ENCODE data around the gene NOXA1. TPM values are rescaled to one million over a fixed set of nuclear protein-coding genes. Genes with fewer than 3 reads are reported as not detected.

Gene NOXA1
- total and polyA plus RNA-seq, 9 of the 15 experiments (the other 6 are each of a cell fraction or from before 2014, with no cell fraction given), result 0.07 to 1.2 (median 0.20) TPM; not detected in 4

GRCh38 chr9:137394866-137395665, 28.1 kb upstream of the NOXA1 start:
- DNase-seq (ENCODE audit: extremely low read depth in 1 of 4, low spot score in 3 of 4) (peak in 1 of 4 experiments; percentile 40), FAIRE-seq (no peak), ATAC-seq (peak; percentile 54)
- Histone ChIP-seq H3K9me3 (replicated peaks; ENCODE audit: control insufficient read depth, insufficient read depth, low read depth, low read length) (no peaks in the 10 kb centered on the region; the same call in 1 of the 2 replicates), H3K9ac (ENCODE audit: insufficient read depth in 1 of 2, low read depth in 2 of 2, low read length in 2 of 2) (peak overlapping the region in 1 of 2 experiments; percentile 48; a peak in 1 of 4 replicates), H3K4me1 (replicated peaks in 1 of 2; ENCODE audit: control insufficient read depth in 2 of 2, insufficient read depth in 2 of 2, low read length in 2 of 2) (peaks cover 0 to 55% of the 10 kb centered on the region in 2 experiments; a peak in 2 of 5 replicates), H3K27me3 (ENCODE audit: control insufficient read depth in 2 of 2, insufficient read depth in 2 of 2, low read length in 2 of 2) (no peaks in the 10 kb centered on the region), H3K36me3 (ENCODE audit: control insufficient read depth, insufficient read depth, low read length) (no peaks in the 10 kb centered on the region), H3K9me1 (ENCODE audit: control insufficient read depth, insufficient read depth, low read length) (no peaks in the 10 kb centered on the region), H3K79me2 (ENCODE audit: control insufficient read depth, insufficient read depth, low read length) (no peaks in the 10 kb centered on the region), H4K20me1 (replicated peaks; ENCODE audit: control insufficient read depth, insufficient read depth, low read length) (no peaks in the 10 kb centered on the region), H3K4me3 (no peak overlapping the region), H2AFZ (ENCODE audit: low read depth, low read length) (no peak overlapping the region), H3K4me2 (ENCODE audit: insufficient read depth, low read length) (no peak overlapping the region), H3K27ac (ENCODE audit: extremely low read depth, low read depth, low read length) (no peak overlapping the region)
- ChIA-PET CTCF (ENCODE audit: low intra/inter-chr PET ratio) (no interaction called here), POLR2A (no interaction called here)
- intact Hi-C loops (cut with micrococcal nuclease) (no loop called here), in situ Hi-C loops (cut with MboI) (no loop called here)
- BruUV-seq (replicated peaks), result no TSS peak
- 87% methylated on average over 18 of the region's 36 CpGs for WGBS (ENCODE audit: insufficient coverage, low coverage, missing lambda C conversion rate)
- TF ChIP-seq ZBTB33 (CRISPR knock-in tag; IDR thresholded peaks at IDR 0.05) (peak; percentile 85), FOXP4 (CRISPR knock-in tag; IDR thresholded peaks at IDR 0.05; ENCODE audit: borderline replicate concordance) (no peak), SLC30A9 (CRISPR knock-in tag; IDR thresholded peaks at IDR 0.05) (no peak), EGR1 (conservative IDR thresholded peaks at IDR 0.05) (peak; percentile 83)
